H9 (cell line): ENCODE measurements around the gene CRYM. TPM values are rescaled to one million over a fixed set of nuclear protein-coding genes. Genes with fewer than 3 reads are reported as not detected.

ENCODE experiments used
- DNase-seq: peaks from one replicate; pipeline ENCODE4 v3.0.0-alpha.2; 2017
- H2AFZ ChIP-seq: one replicate; pipeline ENCODE4 v1.6.1; 2013; ENCODE audit warnings: mild to moderate bottlenecking, low read length, control low read depth, moderate library complexity
- H2AK5ac ChIP-seq: 2 replicates; pipeline ENCODE4 v1.6.1; 2013; ENCODE audit warnings: low read length, control low read depth, mixed read lengths; ENCODE audit not compliant: insufficient read length
- H2BK120ac ChIP-seq: one replicate; pipeline ENCODE4 v1.6.1; 2013; ENCODE audit warnings: low read depth, mild to moderate bottlenecking, low read length, control low read depth, inconsistent platforms; ENCODE audit not compliant: poor library complexity, severe bottlenecking
- H2BK12ac ChIP-seq: 2 replicates; pipeline ENCODE4 v1.6.1; 2013; ENCODE audit warnings: low read length, control low read depth, mixed read lengths, low read depth; ENCODE audit not compliant: insufficient read length
- H2BK15ac ChIP-seq: 2 replicates; pipeline ENCODE4 v1.6.1; 2013; ENCODE audit warnings: low read depth, low read length, control low read depth
- H2BK20ac ChIP-seq: one replicate; pipeline ENCODE4 v1.6.1; 2013; ENCODE audit warnings: low read depth, mild to moderate bottlenecking, low read length, control low read depth, inconsistent platforms; ENCODE audit not compliant: poor library complexity, severe bottlenecking
- H2BK5ac ChIP-seq: 2 replicates; pipeline ENCODE4 v1.6.1; 2013; ENCODE audit warnings: low read length, control low read depth, mixed read lengths; ENCODE audit not compliant: insufficient read length
- H3K14ac ChIP-seq: 2 replicates; pipeline ENCODE4 v1.6.1; 2013; ENCODE audit warnings: low read length, control low read depth; ENCODE audit not compliant: insufficient read depth
- H3K18ac ChIP-seq: 2 replicates; pipeline ENCODE4 v1.6.1; 2013; ENCODE audit warnings: low read depth, mild to moderate bottlenecking, mixed read lengths, low read length, control low read depth; ENCODE audit not compliant: insufficient read length
- H3K23ac ChIP-seq: 2 replicates; pipeline ENCODE4 v1.6.1; 2013; ENCODE audit warnings: low read length, control low read depth, mixed read lengths, low read depth; ENCODE audit not compliant: insufficient read length
- H3K23me2 ChIP-seq: 2 replicates; pipeline ENCODE4 v1.6.1; 2013; ENCODE audit warnings: low read depth, mild to moderate bottlenecking, mixed read lengths, low read length, control low read depth; ENCODE audit not compliant: insufficient read length, poor library complexity, severe bottlenecking
- H3K27ac ChIP-seq: 2 replicates; pipeline ENCODE4 v1.5.1; 2013; ENCODE audit warnings: low read length, control low read depth, mixed read lengths, low read depth; ENCODE audit not compliant: insufficient read length
- H3K27me3 ChIP-seq: 2 replicates; pipeline ENCODE4 v1.6.1; 2013; ENCODE audit warnings: low read length, control low read depth, inconsistent platforms; ENCODE audit not compliant: insufficient read depth
- H3K4ac ChIP-seq: 2 replicates; pipeline ENCODE4 v1.6.1; 2013; ENCODE audit warnings: low read depth, mild to moderate bottlenecking, control low read depth, inconsistent platforms, low read length, moderate library complexity
- H3K4me1 ChIP-seq: 2 replicates; pipeline ENCODE4 v1.6.1; 2013; ENCODE audit warnings: low read length, control low read depth, inconsistent platforms; ENCODE audit not compliant: insufficient read depth
- H3K4me2 ChIP-seq: 2 replicates; pipeline ENCODE4 v1.6.1; 2013; ENCODE audit warnings: low read length, control low read depth, mixed read lengths; ENCODE audit not compliant: insufficient read length, insufficient read depth
- H3K56ac ChIP-seq: 2 replicates; pipeline ENCODE4 v1.6.1; 2013; ENCODE audit warnings: low read depth, mild to moderate bottlenecking, mixed read lengths, low read length, control low read depth; ENCODE audit not compliant: insufficient read length
- H3K79me1 ChIP-seq: 2 replicates; pipeline ENCODE4 v1.6.1; 2013; ENCODE audit warnings: low read depth, mild to moderate bottlenecking, moderate library complexity, low read length, control low read depth, inconsistent platforms; ENCODE audit not compliant: insufficient read depth, poor library complexity, severe bottlenecking
- H3K79me2 ChIP-seq: 2 replicates; pipeline ENCODE4 v1.6.1; 2013; ENCODE audit warnings: low read length, control low read depth, inconsistent platforms; ENCODE audit not compliant: insufficient read depth
- H3K9ac ChIP-seq: 2 replicates; pipeline ENCODE4 v1.6.1; 2013; ENCODE audit warnings: low read length, control low read depth, mixed read lengths; ENCODE audit not compliant: insufficient read length; ENCODE audit errors: extremely low read depth
- H3K9me3 ChIP-seq: one replicate; pipeline ENCODE4 v1.6.1; 2013; ENCODE audit warnings: low read depth, low read length, inconsistent platforms; ENCODE audit not compliant: control insufficient read depth
- H3T11ph ChIP-seq: one replicate; pipeline ENCODE4 v1.6.1; 2013; ENCODE audit warnings: mild to moderate bottlenecking, low read length, control low read depth, inconsistent platforms
- H4K20me1 ChIP-seq: one replicate; pipeline ENCODE4 v1.6.1; 2013; ENCODE audit not compliant: control insufficient read depth, insufficient read length, insufficient read depth
- H4K5ac ChIP-seq: 2 replicates; pipeline ENCODE4 v1.6.1; 2013; ENCODE audit warnings: low read depth, mild to moderate bottlenecking, mixed read lengths, low read length, control low read depth; ENCODE audit not compliant: insufficient read length
- H4K8ac ChIP-seq: replicated peaks from 2 replicates; pipeline ENCODE4 v1.6.1; 2013; ENCODE audit warnings: low read length, control low read depth, mixed read lengths, low read depth; ENCODE audit not compliant: insufficient read length
- H4K91ac ChIP-seq: 2 replicates; pipeline ENCODE4 v1.6.1; 2013; ENCODE audit warnings: low read depth, mild to moderate bottlenecking, moderate library complexity, mixed read lengths, low read length, control low read depth; ENCODE audit not compliant: insufficient read length
- H3K27ac Mint-ChIP-seq, 3 experiments: 2 replicates in 2 of 3; 3 replicates in 1 of 3; pipeline ENCODE4 v1.8.0; 2020 to 2021; ENCODE audit warnings: mixed read lengths in 3 of 3, mild to moderate bottlenecking in 1 of 3, moderate library complexity in 1 of 3
- H3K27me3 Mint-ChIP-seq: 2 replicates; pipeline ENCODE4 v1.8.0; 2021; ENCODE audit warnings: low read depth, mild to moderate bottlenecking, moderate library complexity, mixed read lengths
- H3K36me3 Mint-ChIP-seq, 3 experiments: 2 replicates in 2 of 3; 3 replicates in 1 of 3; pipeline ENCODE4 v1.8.0; 2020 to 2021; ENCODE audit warnings: low read depth in 3 of 3, mixed read lengths in 3 of 3; ENCODE audit not compliant: insufficient read depth in 1 of 3
- H3K4me1 Mint-ChIP-seq, 2 experiments: 2 replicates each; pipeline ENCODE4 v1.8.0; 2020; ENCODE audit warnings: mixed read lengths in 2 of 2
- H3K4me3 Mint-ChIP-seq, 2 experiments: 2 replicates in 1 of 2; 3 replicates in 1 of 2; pipeline ENCODE4 v1.8.0; 2020 to 2021; ENCODE audit warnings: mild to moderate bottlenecking in 2 of 2, mixed read lengths in 2 of 2, moderate library complexity in 1 of 2
- H3K9me3 Mint-ChIP-seq, 2 experiments: 2 replicates in 1 of 2; 3 replicates in 1 of 2; pipeline ENCODE4 v1.8.0; 2020; ENCODE audit warnings: mild to moderate bottlenecking in 2 of 2, mixed read lengths in 2 of 2, moderate library complexity in 1 of 2
- CTCF ChIP-seq: fragments of 200-600 bp; sonication (generic); conservative IDR thresholded peaks from 3 replicates; pipeline ENCODE4 v1.8.0; 2021; ENCODE audit warnings: antibody characterized with exemption, mild to moderate bottlenecking
- WGBS: extraction: QIAGEN DNeasy Blood & Tissue Kit; methylation state at CpG from one replicate; pipeline ENCODE4 v1.1.7; 2013; ENCODE audit warnings: missing lambda C conversion rate, low lambda C conversion rate, mixed read lengths; ENCODE audit not compliant: insufficient read length; ENCODE audit errors: extremely low coverage; 5-methylcytosine and 5-hydroxymethylcytosine counted together
- total RNA-seq: library from RNA; stranded (reverse); gene quantifications from 2 replicates; pipeline ENCODE4 v1.2.1, GENCODE V29; 2021

Gene CRYM
- total RNA-seq, 1 experiment from 2014 or later: 17.8 TPM

GRCh38 chr16:21262779-21263639 is 15.1 kb downstream of the CRYM start:
- Mint-ChIP-seq H3K9me3 (no peaks in the 10 kb centered on the region), H3K4me1 (peaks cover 0 to 2% of the 10 kb centered on the region in 2 experiments; a peak in 2 of 4 replicates), H3K27me3 (no peaks in the 10 kb centered on the region; the same call in 1 of the 2 replicates), H3K27ac (peak overlapping the region in 2 of 3 experiments; percentile 37 to 74; a peak in 2 of 7 replicates), H3K36me3 (peaks cover 0 to 7% (median 3%) of the 10 kb centered on the region in 3 experiments; a peak in 4 of 7 replicates), H3K4me3 (no peak overlapping the region)
- Histone ChIP-seq H3K4me2 (no peak overlapping the region), H4K8ac (no peak overlapping the region), H3K4ac (no peak overlapping the region), H3T11ph (no peak overlapping the region), H3K14ac (no peak overlapping the region), H3K56ac (no peak overlapping the region), H3K27ac (no peak overlapping the region), H2AK5ac (no peak overlapping the region), H3K27me3 (no peaks in the 10 kb centered on the region), H2AFZ (no peak overlapping the region), H3K4me1 (no peaks in the 10 kb centered on the region), H2BK12ac (no peak overlapping the region), H2BK15ac (no peak overlapping the region), H3K23ac (no peak overlapping the region), H2BK120ac (no peak overlapping the region), H4K5ac (no peak overlapping the region), H3K79me1 (no peaks in the 10 kb centered on the region), H2BK5ac (no peak overlapping the region), H3K9me3 (no peaks in the 10 kb centered on the region), H2BK20ac (no peak overlapping the region), H4K91ac (no peak overlapping the region), H3K23me2 (no peaks in the 10 kb centered on the region), H3K79me2 (no peaks in the 10 kb centered on the region), H3K9ac (no peak overlapping the region), H3K18ac (no peak overlapping the region), H4K20me1 (no peaks in the 10 kb centered on the region)
- TF ChIP-seq CTCF: no peak
- no peak for DNase-seq
- no CpG with 5 or more reads among the region's 12 CpGs for WGBS
